Renal pelvis (tissue), 4 donors: ENCODE results near the gene RSPRY1. TPM values are rescaled to one million over a fixed set of nuclear protein-coding genes. Genes with fewer than 3 reads are reported as not detected.
"Not testable (repeated sequence)": the region's sequence is repeated elsewhere in the genome, so short reads cannot be mapped to it uniquely, and the experiment has no call there.

ENCODE experiments used
- DNase-seq: peaks from one replicate; pipeline ENCODE4 v3.0.0-alpha.2; 2013
- polyA plus RNA-seq, 3 donors: library from polyadenylated mRNA; unstranded; fragments of 120-200 nt; gene quantifications; one replicate each; pipeline ENCODE4 v1.2.1, GENCODE V29; 2013; ENCODE audit not compliant: insufficient read length in 3 of 3

The RSPRY1 gene
- polyA plus RNA-seq, 3 donors = 44.2 to 50.3 (median 44.7) TPM

- DNase-seq = no peak
Observed at GRCh38 chr16:57184113-57184512, 2.0 kb upstream of the RSPRY1 start.

GRCh38 chr16:57184887-57185445, 1.2 kb upstream of the RSPRY1 start:
- no peak for DNase-seq

GRCh38 chr16:57185446-57185944, 634 bp upstream of the RSPRY1 start:
- DNase-seq = peak; percentile 28

- no peak for DNase-seq
Observed at GRCh38 chr16:57186872-57187854, 1.0 kb downstream of the RSPRY1 start.

GRCh38 chr16:57187902-57188710, 2.0 kb downstream of the RSPRY1 start:
- DNase-seq = not testable (repeated sequence)

GRCh38 chr16:57188711-57189002, 2.5 kb downstream of the RSPRY1 start:
- DNase-seq = no peak

- DNase-seq = not testable (repeated sequence)
Observed at GRCh38 chr16:57189527-57189926, 3.4 kb downstream of the RSPRY1 start.

GRCh38 chr16:57190136-57190535, 4.0 kb downstream of the RSPRY1 start:
- DNase-seq = no peak

GRCh38 chr16:57191056-57191571, 5.0 kb downstream of the RSPRY1 start:
- no peak for DNase-seq

GRCh38 chr16:57192146-57192545, 6.0 kb downstream of the RSPRY1 start:
- DNase-seq = no peak

- no peak for DNase-seq
Observed at GRCh38 chr16:57192720-57193486, 6.8 kb downstream of the RSPRY1 start.

GRCh38 chr16:57194512-57194911, 8.4 kb downstream of the RSPRY1 start:
- DNase-seq = no peak

- DNase-seq = no peak
Observed at GRCh38 chr16:57196286-57196685, 10.2 kb downstream of the RSPRY1 start.

GRCh38 chr16:57196753-57197152, 10.6 kb downstream of the RSPRY1 start:
- DNase-seq = no peak

- DNase-seq = not testable (repeated sequence)
Observed at GRCh38 chr16:57200321-57200720, 14.2 kb downstream of the RSPRY1 start.

GRCh38 chr16:57200926-57201325, 14.8 kb downstream of the RSPRY1 start:
- not testable (repeated sequence) for DNase-seq

- no peak for DNase-seq
Observed at GRCh38 chr16:57202095-57202886, 16.2 kb downstream of the RSPRY1 start.

GRCh38 chr16:57203451-57203850, 17.3 kb downstream of the RSPRY1 start:
- DNase-seq = no peak

GRCh38 chr16:57204675-57205074, 18.5 kb downstream of the RSPRY1 start:
- DNase-seq = no peak

GRCh38 chr16:57208926-57209325, 22.8 kb downstream of the RSPRY1 start:
- no peak for DNase-seq
